Sigmoid colon (tissue), 7 donors: ENCODE data around the gene GPR139. TPM values are rescaled to one million over a fixed set of nuclear protein-coding genes. Genes with fewer than 3 reads are reported as not detected.

Experiments
- DNase-seq: peaks from one replicate; pipeline ENCODE4 v3.0.0-alpha.2; 2019
- H3K27ac ChIP-seq, 4 donors: fragments of 200-600 bp; sonication (generic); one replicate each; pipeline ENCODE4 v1.5.1; 2016 to 2019; ENCODE audit warnings: mild to moderate bottlenecking in 1 of 4
- H3K27me3 ChIP-seq, 3 donors: fragments of 200-600 bp; sonication (generic); one replicate each; pipeline ENCODE4 v1.5.1; 2019; ENCODE audit warnings: mild to moderate bottlenecking in 1 of 3
- H3K36me3 ChIP-seq, 4 donors: fragments of 200-600 bp; sonication (generic); one replicate each; pipeline ENCODE4 v1.5.1; 2016 to 2019
- H3K4me1 ChIP-seq, 4 donors: fragments of 200-600 bp; sonication (generic); one replicate each; pipeline ENCODE4 v1.5.1; 2017 to 2019
- H3K4me3 ChIP-seq, 4 donors: fragments of 200-600 bp; sonication (generic); one replicate each; pipeline ENCODE4 v1.5.1; 2017 to 2019; ENCODE audit warnings: mild to moderate bottlenecking in 2 of 4, moderate library complexity in 1 of 4
- H3K9me3 ChIP-seq, 4 donors: fragments of 200-600 bp in 3 of 4; sonication (generic) in 3 of 4; one replicate each; pipeline versions ENCODE4 v1.5.1 to v1.6.1; 2013 to 2019
- EP300 ChIP-seq, 4 donors: sonication (generic); formaldehyde crosslinking; IDR thresholded peaks; one replicate each; pipeline ENCODE4 v1.6.1; 2017; ENCODE audit warnings: antibody characterized with exemption in 4 of 4
- POLR2A ChIP-seq, 2 donors: fragments of 450-650 bp; IDR thresholded peaks; one replicate each; pipeline ENCODE4 v1.6.1; 2016; ENCODE audit warnings: antibody characterized with exemption in 2 of 2, mild to moderate bottlenecking in 2 of 2, moderate library complexity in 2 of 2
- POLR2AphosphoS5 ChIP-seq, 4 donors: sonication (generic); formaldehyde crosslinking; IDR thresholded peaks; one replicate each; pipeline ENCODE4 v1.6.1; 2017; ENCODE audit warnings: antibody characterized with exemption in 4 of 4
- WGBS, 2 donors: extraction: QIAGEN DNeasy Blood & Tissue Kit; methylation state at CpG; one replicate each; pipeline ENCODE4 v1.1.7; 2013; 5-methylcytosine and 5-hydroxymethylcytosine counted together
- intact Hi-C: fragments of 100-400 bp; cut with DNase I; formaldehyde crosslinking; loops from one replicate; pipeline ENCODE4 v1.15.1; 2023
- polyA plus RNA-seq, 3 donors: library from polyadenylated mRNA; stranded (reverse); fragments of 200-250 nt; gene quantifications; one replicate each; pipeline ENCODE4 v1.2.3, GENCODE V29; 2013
- total RNA-seq, 4 donors: library from RNA; depleted of rRNA; stranded (reverse); fragments of >200 nt; gene quantifications; one replicate each; pipeline ENCODE4 v1.1.0, GENCODE V29; 2016
- TF ChIP-seq, protein P1 (sequence below), 4 experiments: fragments of 450-650 bp in 3 of 4; fragments of 200-600 bp in 1 of 4; IDR thresholded peaks; one replicate each; pipeline ENCODE4 v1.5.1; 2016 to 2019; ENCODE audit warnings: antibody characterized with exemption in 4 of 4, mild to moderate bottlenecking in 3 of 4, moderate library complexity in 2 of 4
- donor health status: healthy with polysubstance abuse.
- donor health status: Bipolar disorder and iron deficiency.
- donor health status: healthy.

Gene GPR139
- total and polyA plus RNA-seq, 7 donors: not detected

DNA sequence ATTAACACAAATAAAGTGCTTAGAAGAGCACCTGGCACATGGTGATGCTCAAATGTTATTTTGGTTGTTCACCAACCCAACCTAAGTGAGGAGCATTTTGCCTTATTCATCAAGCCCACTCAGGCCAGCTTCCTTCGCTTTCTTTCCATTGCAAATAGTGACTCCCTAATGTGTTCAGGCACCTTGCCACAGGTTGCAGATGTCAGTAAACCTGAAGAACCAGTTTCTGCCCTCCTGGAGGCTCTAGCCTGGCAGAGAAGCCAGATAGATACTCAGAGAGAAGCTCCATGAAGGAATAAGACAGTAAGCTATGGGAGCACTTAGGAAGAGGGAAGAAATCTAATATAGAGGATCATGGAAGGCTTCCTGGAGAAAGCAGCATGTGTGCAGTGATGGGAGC is 23.9 kb downstream of the GPR139 start:
- no peaks in the 10 kb centered on the region for H3K36me3 ChIP-seq
- TF ChIP-seq POLR2A (IDR thresholded peaks at IDR 0.05) (no peak), POLR2AphosphoS5 (IDR thresholded peaks at IDR 0.05) (no peak), EP300 (IDR thresholded peaks at IDR 0.05) (no peak)
- TF ChIP-seq, protein P1, sequence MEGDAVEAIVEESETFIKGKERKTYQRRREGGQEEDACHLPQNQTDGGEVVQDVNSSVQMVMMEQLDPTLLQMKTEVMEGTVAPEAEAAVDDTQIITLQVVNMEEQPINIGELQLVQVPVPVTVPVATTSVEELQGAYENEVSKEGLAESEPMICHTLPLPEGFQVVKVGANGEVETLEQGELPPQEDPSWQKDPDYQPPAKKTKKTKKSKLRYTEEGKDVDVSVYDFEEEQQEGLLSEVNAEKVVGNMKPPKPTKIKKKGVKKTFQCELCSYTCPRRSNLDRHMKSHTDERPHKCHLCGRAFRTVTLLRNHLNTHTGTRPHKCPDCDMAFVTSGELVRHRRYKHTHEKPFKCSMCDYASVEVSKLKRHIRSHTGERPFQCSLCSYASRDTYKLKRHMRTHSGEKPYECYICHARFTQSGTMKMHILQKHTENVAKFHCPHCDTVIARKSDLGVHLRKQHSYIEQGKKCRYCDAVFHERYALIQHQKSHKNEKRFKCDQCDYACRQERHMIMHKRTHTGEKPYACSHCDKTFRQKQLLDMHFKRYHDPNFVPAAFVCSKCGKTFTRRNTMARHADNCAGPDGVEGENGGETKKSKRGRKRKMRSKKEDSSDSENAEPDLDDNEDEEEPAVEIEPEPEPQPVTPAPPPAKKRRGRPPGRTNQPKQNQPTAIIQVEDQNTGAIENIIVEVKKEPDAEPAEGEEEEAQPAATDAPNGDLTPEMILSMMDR (IDR thresholded peaks at IDR 0.05): no peak
- no peaks in the 10 kb centered on the region for H3K9me3 ChIP-seq
- H3K4me1 ChIP-seq: no peaks in the 10 kb centered on the region
- no peak overlapping the region for H3K27ac ChIP-seq
- H3K4me3 ChIP-seq: no peak overlapping the region
- no peaks in the 10 kb centered on the region for H3K27me3 ChIP-seq
- intact Hi-C loops: no loop called here
- DNase-seq: no peak
- 13 to 66% methylated on average over 1 of the region's 1 CpG for WGBS, 2 donors

DNA sequence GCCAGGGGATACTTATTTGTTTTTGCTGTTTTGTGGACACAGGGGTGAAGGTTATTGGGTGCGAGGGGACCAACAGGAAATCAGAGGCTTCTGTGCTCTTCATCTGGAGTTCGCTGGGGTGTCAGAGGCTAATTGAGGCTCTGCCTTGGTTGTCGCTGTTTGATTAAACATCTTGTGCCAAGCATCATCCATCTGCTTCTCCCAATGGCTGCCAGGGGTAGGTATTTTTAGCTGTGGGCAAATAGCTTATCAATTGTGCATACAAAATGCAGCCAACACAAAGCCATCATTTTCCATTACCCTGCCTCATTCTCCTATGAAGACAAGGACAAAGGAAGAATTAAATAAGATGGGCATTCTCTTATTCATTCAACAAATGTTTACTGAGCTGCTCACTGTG is 27.8 kb downstream of the GPR139 start:
- Histone ChIP-seq H3K4me3 (no peak overlapping the region), H3K9me3 (no peaks in the 10 kb centered on the region), H3K27ac (no peak overlapping the region), H3K4me1 (no peaks in the 10 kb centered on the region), H3K36me3 (no peaks in the 10 kb centered on the region), H3K27me3 (no peaks in the 10 kb centered on the region)
- TF ChIP-seq, protein P1 (IDR thresholded peaks at IDR 0.05): no peak
- TF ChIP-seq POLR2A (IDR thresholded peaks at IDR 0.05) (no peak), EP300 (IDR thresholded peaks at IDR 0.05) (no peak), POLR2AphosphoS5 (IDR thresholded peaks at IDR 0.05) (no peak)
- DNase-seq: no peak
- intact Hi-C loops: no loop called here
- WGBS, 2 donors: 70 to 79% methylated on average over 3 of the region's 3 CpGs

DNA sequence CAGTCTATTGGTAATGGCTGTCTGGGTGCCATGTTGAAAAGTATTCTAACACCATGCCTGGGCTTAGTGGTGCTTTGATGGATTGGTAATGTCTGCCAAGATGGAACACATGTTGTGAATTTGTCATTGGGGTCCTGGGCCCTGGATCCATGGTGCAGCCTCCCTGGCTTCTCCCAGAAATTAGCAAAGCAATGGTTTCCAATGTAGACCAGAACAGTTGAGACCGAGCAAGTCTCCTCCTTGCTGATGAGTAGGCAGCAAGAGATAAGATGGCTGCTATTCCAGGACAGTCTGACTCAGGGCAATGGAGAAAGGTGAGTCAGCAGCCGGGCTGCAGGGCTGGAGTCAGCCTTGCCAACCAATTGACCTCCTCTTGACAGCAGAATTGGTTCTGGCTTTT is 30.8 kb downstream of the GPR139 start:
- Histone ChIP-seq H3K9me3 (peaks cover 0 to 3% (median 0%) of the 10 kb centered on the region in 4 donors), H3K27me3 (peaks cover 0 to 4% (median 0%) of the 10 kb centered on the region in 3 donors), H3K4me1 (no peaks in the 10 kb centered on the region), H3K4me3 (no peak overlapping the region), H3K36me3 (no peaks in the 10 kb centered on the region), H3K27ac (no peak overlapping the region)
- no peak for DNase-seq
- 80 to 85% methylated on average over 2 of the region's 2 CpGs for WGBS, 2 donors
- TF ChIP-seq, protein P1 (IDR thresholded peaks at IDR 0.05): no peak
- TF ChIP-seq EP300 (IDR thresholded peaks at IDR 0.05) (no peak), POLR2AphosphoS5 (IDR thresholded peaks at IDR 0.05) (no peak)
- intact Hi-C loops: no loop called here

DNA sequence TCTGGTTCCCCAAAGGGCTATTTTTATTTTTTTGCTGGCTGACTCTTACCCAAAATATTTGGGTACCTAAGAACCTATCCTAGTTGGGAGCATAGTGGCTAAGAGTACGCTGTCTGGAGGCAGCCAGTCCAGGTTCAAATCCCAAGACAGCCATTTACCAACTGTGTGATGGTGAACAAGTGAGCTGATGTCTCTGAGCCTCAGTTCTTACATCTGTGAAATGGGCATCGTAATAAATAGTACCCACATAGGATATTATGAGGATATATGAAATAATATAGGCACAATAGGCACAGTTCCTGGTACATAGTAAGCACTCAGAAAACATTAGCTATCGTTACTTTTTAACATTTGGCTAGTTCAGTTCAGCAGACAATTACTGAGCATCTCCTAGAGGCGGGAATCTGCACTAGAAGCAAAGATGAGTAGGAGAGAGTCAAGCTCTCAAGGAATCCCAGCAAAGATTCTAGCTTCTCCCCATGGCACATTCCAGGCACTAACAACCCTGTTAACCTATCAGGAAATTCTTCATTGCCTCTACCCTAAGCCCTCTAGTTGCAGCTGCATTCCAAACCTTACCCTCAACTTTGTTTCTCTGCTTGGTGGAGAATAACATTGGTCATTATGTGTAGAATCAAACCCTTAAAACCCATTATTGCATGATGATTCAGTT is 31.6 kb downstream of the GPR139 start:
- intact Hi-C loops: no loop called here
- Histone ChIP-seq H3K4me3 (no peak overlapping the region), H3K27ac (no peak overlapping the region), H3K27me3 (peaks cover 0 to 4% (median 0%) of the 10 kb centered on the region in 3 donors), H3K9me3 (peaks cover 0 to 3% (median 0%) of the 10 kb centered on the region in 4 donors), H3K4me1 (no peaks in the 10 kb centered on the region), H3K36me3 (no peaks in the 10 kb centered on the region)
- no peak for TF ChIP-seq POLR2AphosphoS5 (IDR thresholded peaks at IDR 0.05)
- no peak for TF ChIP-seq EP300 (IDR thresholded peaks at IDR 0.05)
- TF ChIP-seq POLR2A (IDR thresholded peaks at IDR 0.05): no peak
- TF ChIP-seq, protein P1 (IDR thresholded peaks at IDR 0.05): no peak
- no peak for DNase-seq
- 77 to 81% methylated on average over 4 of the region's 4 CpGs for WGBS, 2 donors

DNA sequence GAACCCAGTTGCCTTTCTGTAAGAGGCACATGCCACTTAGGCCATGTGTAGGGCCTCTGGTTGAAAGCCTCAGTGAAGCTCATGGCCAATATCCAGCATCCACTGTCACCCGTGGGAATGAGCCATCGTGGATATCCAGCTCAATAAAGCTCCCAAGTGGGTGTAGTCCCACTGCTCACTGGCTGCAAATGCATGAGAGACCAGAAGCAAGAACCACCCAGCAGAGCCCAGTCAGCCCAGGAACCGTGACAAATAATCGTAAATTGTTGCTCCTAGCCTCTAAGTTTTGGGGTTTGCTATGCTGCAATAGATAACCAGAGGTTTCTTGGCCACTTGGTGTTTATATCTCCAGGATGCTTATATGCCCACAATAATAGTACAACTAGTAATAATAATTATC is 33.7 kb downstream of the GPR139 start:
- peaks cover 0 to 4% (median 0%) of the 10 kb centered on the region in 3 donors for H3K27me3 ChIP-seq

More for the DNA sequence above, 33.7 kb downstream of the GPR139 start:
- Histone ChIP-seq H3K9me3 (peaks cover 0 to 3% (median 0%) of the 10 kb centered on the region in 4 donors), H3K4me1 (no peaks in the 10 kb centered on the region), H3K4me3 (no peak overlapping the region), H3K27ac (no peak overlapping the region), H3K36me3 (no peaks in the 10 kb centered on the region)
- TF ChIP-seq POLR2A (IDR thresholded peaks at IDR 0.05) (no peak), POLR2AphosphoS5 (IDR thresholded peaks at IDR 0.05) (no peak)
- intact Hi-C loops: no loop called here
- DNase-seq: no peak
- WGBS, 2 donors: 63 to 67% methylated on average over 4 of the region's 4 CpGs
